IMR-90 (cell line): ENCODE results near the gene CDHR4. TPM values are rescaled to one million over a fixed set of nuclear protein-coding genes. Genes with fewer than 3 reads are reported as not detected.
A peak's percentile ranks its signal among the peaks of the same experiment; 100 is the strongest.

Experiments used
- ATAC-seq: fragments of 200-7000 bp; cut with Tn5 transposase; 2 replicates; pipeline ENCODE4 v1.9.1; 2020; ENCODE audit warnings: low read depth, mild to moderate bottlenecking, moderate library complexity
- BruUV-seq: library from RNA; stranded (reverse); fragments of 400-500 nt; replicated peaks from 2 replicates; lab custom pipeline; 2021; lab: Mats Ljungman, UMichigan
- CTCF ChIA-PET: fragments of 300-600 bp; formaldehyde crosslinking; extraction: SDS; loops from one replicate; lab custom pipeline; 2021; ENCODE audit warnings: antibody characterized with exemption; lab: Yijun Ruan, JAX
- POLR2A ChIA-PET: fragments of 300-600 bp; sonication (Branson Sonifier 250); formaldehyde crosslinking; loops from one replicate; lab custom pipeline; 2022; ENCODE audit warnings: antibody characterized with exemption; ENCODE audit not compliant: unreplicated experiment; lab: Charles Lee
- DNase-seq: peaks from one replicate; pipeline ENCODE4 v3.0.0; 2013
- H2AFZ ChIP-seq: replicated peaks from 2 replicates; pipeline ENCODE3; 2013; ENCODE audit warnings: low read length, mild to moderate bottlenecking; ENCODE audit not compliant: poor library complexity
- H2AK5ac ChIP-seq: 2 replicates; pipeline ENCODE4 v1.6.1; 2013; ENCODE audit warnings: low read depth, low read length, inconsistent platforms
- H2AK9ac ChIP-seq: replicated peaks from 2 replicates; pipeline ENCODE3; 2013; ENCODE audit warnings: mild to moderate bottlenecking, low read depth, low read length, moderate library complexity; ENCODE audit not compliant: poor library complexity
- H2BK120ac ChIP-seq: 2 replicates; pipeline ENCODE4 v1.6.1; 2013; ENCODE audit warnings: low read depth, low read length, inconsistent platforms
- H2BK15ac ChIP-seq: 3 replicates; pipeline ENCODE4 v1.6.1; 2013; ENCODE audit warnings: low read depth, low read length, inconsistent platforms
- H2BK20ac ChIP-seq: 2 replicates; pipeline ENCODE4 v1.6.1; 2013; ENCODE audit warnings: low read depth, mild to moderate bottlenecking, inconsistent platforms, low read length, moderate library complexity
- H2BK5ac ChIP-seq: 2 replicates; pipeline ENCODE4 v1.6.1; 2013; ENCODE audit warnings: mild to moderate bottlenecking, low read depth, low read length, inconsistent platforms; ENCODE audit not compliant: poor library complexity, severe bottlenecking
- H3K14ac ChIP-seq: replicated peaks from 2 replicates; pipeline ENCODE4 v1.6.1; 2013; ENCODE audit warnings: low read depth, low read length, inconsistent platforms
- H3K18ac ChIP-seq: 2 replicates; pipeline ENCODE4 v1.6.1; 2013; ENCODE audit warnings: low read depth, low read length, control low read depth
- H3K23ac ChIP-seq: 2 replicates; pipeline ENCODE4 v1.6.1; 2013; ENCODE audit warnings: low read depth, low read length, inconsistent platforms
- H3K27ac ChIP-seq: 2 replicates; pipeline ENCODE4 v1.5.1; 2013; ENCODE audit warnings: mild to moderate bottlenecking, control low read depth, low read length; ENCODE audit not compliant: insufficient read depth
- H3K27me3 ChIP-seq: 2 replicates; pipeline ENCODE4 v1.6.1; 2013; ENCODE audit warnings: low read length; ENCODE audit not compliant: control insufficient read depth, insufficient read depth
- H3K36me3 ChIP-seq: 2 replicates; pipeline ENCODE4 v1.6.1; 2013; ENCODE audit warnings: low read length, mixed read lengths; ENCODE audit not compliant: control insufficient read depth, insufficient read depth
- H3K4ac ChIP-seq: 2 replicates; pipeline ENCODE4 v1.6.1; 2013; ENCODE audit warnings: low read depth, low read length, inconsistent platforms
- H3K4me1 ChIP-seq: 2 replicates; pipeline ENCODE4 v1.6.1; 2013; ENCODE audit warnings: low read length, mixed read lengths; ENCODE audit not compliant: control insufficient read depth, insufficient read depth
- H3K4me2 ChIP-seq: 2 replicates; pipeline ENCODE4 v1.6.1; 2013; ENCODE audit warnings: low read depth, mild to moderate bottlenecking, control low read depth, low read length, moderate library complexity
- H3K4me3 ChIP-seq: 2 replicates; pipeline ENCODE4 v1.5.1; 2013; ENCODE audit warnings: low read depth, mild to moderate bottlenecking, control low read depth, low read length, moderate library complexity; ENCODE audit not compliant: insufficient read depth
- H3K56ac ChIP-seq: 2 replicates; pipeline ENCODE4 v1.6.1; 2013; ENCODE audit warnings: low read length, inconsistent platforms; ENCODE audit not compliant: insufficient read depth; ENCODE audit errors: extremely low read depth
- H3K79me1 ChIP-seq, 2 experiments: 2 replicates each; pipeline ENCODE4 v1.6.1; 2013; ENCODE audit warnings: low read length in 2 of 2, inconsistent platforms in 1 of 2, low read depth in 1 of 2
- H3K9ac ChIP-seq: 2 replicates; pipeline ENCODE4 v1.6.1; 2013; ENCODE audit warnings: low read depth, low read length, control low read depth
- H3K9me1 ChIP-seq: 2 replicates; pipeline ENCODE4 v1.6.1; 2013; ENCODE audit warnings: low read length, inconsistent platforms; ENCODE audit not compliant: insufficient read depth
- H3K9me3 ChIP-seq: 2 replicates; pipeline ENCODE4 v1.6.1; 2013; ENCODE audit warnings: low read length; ENCODE audit not compliant: control insufficient read depth, insufficient read depth
- H4K20me1 ChIP-seq: 2 replicates; pipeline ENCODE4 v1.6.1; 2013; ENCODE audit warnings: low read length, inconsistent platforms; ENCODE audit not compliant: insufficient read depth
- H4K5ac ChIP-seq: 2 replicates; pipeline ENCODE4 v1.6.1; 2013; ENCODE audit warnings: mild to moderate bottlenecking, low read depth, low read length, control low read depth
- H4K8ac ChIP-seq, 2 experiments: 2 replicates each; pipeline ENCODE4 v1.6.1; 2013; ENCODE audit warnings: low read depth in 2 of 2, low read length in 2 of 2, control low read depth in 1 of 2, inconsistent platforms in 1 of 2
- H4K91ac ChIP-seq: 2 replicates; pipeline ENCODE4 v1.6.1; 2013; ENCODE audit warnings: low read depth, low read length, inconsistent platforms; ENCODE audit not compliant: insufficient read depth
- BHLHE40 ChIP-seq: fragments of 150-350 bp; IDR thresholded peaks from 2 replicates; pipeline ENCODE4 v1.6.1; 2016; ENCODE audit warnings: mild to moderate bottlenecking, low read depth, low read length
- WGBS, 2 experiments: methylation state at CpG; one replicate each; pipeline versions ENCODE4 v1.1.5 to v1.1.7; 2013; ENCODE audit warnings: missing lambda C conversion rate in 2 of 2; ENCODE audit not compliant: insufficient read length in 1 of 2; ENCODE audit errors: extremely low coverage in 2 of 2; 5-methylcytosine and 5-hydroxymethylcytosine counted together
- dilution Hi-C: fragments of 300-500 bp; cut with HindIII; formaldehyde crosslinking; loops from one replicate; pipeline ENCODE4 v1.14.3; 2018; ENCODE audit warnings: low sequenced_read_pairs; ENCODE audit not compliant: unreplicated experiment
- in situ Hi-C: fragments of 300-500 bp; cut with MboI; formaldehyde crosslinking; loops from 3 replicates; pipeline ENCODE4 v1.14.3; 2019; ENCODE audit warnings: low sequenced_read_pairs, inconsistent platforms, mixed read lengths
- intact Hi-C: fragments of 100-400 bp; cut with micrococcal nuclease; formaldehyde crosslinking; loops from 2 replicates; pipeline ENCODE4 v1.10.0; 2022
- polyA plus RNA-seq, 3 experiments: library from polyadenylated mRNA; depleted of rRNA; stranded (reverse); fragments of >200 nt; gene quantifications; 2 replicates each; pipeline ENCODE4 v1.2.3, GENCODE V29; 2012; ENCODE audit warnings: low replicate concordance in 1 of 3
- total RNA-seq: library from RNA; depleted of rRNA; stranded (reverse); fragments of >200 nt; gene quantifications from 2 replicates; pipeline ENCODE4 v1.2.3, GENCODE V29; 2012

The CDHR4 gene
- total and polyA plus RNA-seq, 2 of the 4 experiments (the other 2 are of a cell fraction): not detected

- no TSS peak for BruUV-seq
- in situ Hi-C loops (no loop called here), dilution Hi-C loops (no loop called here), intact Hi-C loops (no loop called here)
- H3K9ac ChIP-seq: peak overlapping the region; percentile 97
- no peaks in the 10 kb centered on the region for H4K20me1 ChIP-seq
- H2AK5ac ChIP-seq: peak overlapping the region; percentile 73; the same call in 1 of the 2 replicates
- no peak overlapping the region for H3K18ac ChIP-seq
- H2BK20ac ChIP-seq: no peak overlapping the region
- peak overlapping the region; percentile 89 for H3K4me2 ChIP-seq
- peak overlapping the region; percentile 55 for H3K4me3 ChIP-seq
- peak overlapping the region; percentile 98 for H3K4ac ChIP-seq
- ChIA-PET CTCF (no interaction called here), POLR2A (interaction anchor here (1.3 kb wide), 1 partner anchor 9 kb away, joined by 4 read pairs; no protein-coding TSS in a partner anchor)
- H4K5ac ChIP-seq: peak overlapping the region; percentile 94
- no peaks in the 10 kb centered on the region for H3K9me3 ChIP-seq
- no peak overlapping the region for H3K56ac ChIP-seq
- no peak overlapping the region for H2BK5ac ChIP-seq
- ATAC-seq (peak; percentile 32), DNase-seq (no peak)
- H2AK9ac ChIP-seq: peak overlapping the region; percentile 88
- H4K91ac ChIP-seq: peak overlapping the region; percentile 97
- peaks cover 8% of the 10 kb centered on the region for H3K4me1 ChIP-seq
- H3K9me1 ChIP-seq: peaks cover 12% of the 10 kb centered on the region; the same call in 1 of the 2 replicates
- H4K8ac ChIP-seq: peak overlapping the region; percentile 99 to 100
- peaks cover 3 to 16% of the 10 kb centered on the region in 2 experiments; a peak in 2 of 4 replicates for H3K79me1 ChIP-seq
- peak overlapping the region; percentile 21; the same call in 1 of the 2 replicates for H3K23ac ChIP-seq
- no peak for TF ChIP-seq BHLHE40
- 60% methylated on average over 1 of the region's 9 CpGs; no CpG with 5 or more reads in 1 of the 2 experiments for WGBS, 2 experiments
- no peaks in the 10 kb centered on the region for H3K27me3 ChIP-seq
- H3K27ac ChIP-seq: peak overlapping the region; percentile 93
- peak overlapping the region; percentile 98 for H2AFZ ChIP-seq
- H3K14ac ChIP-seq: peak overlapping the region; percentile 100
- no peak overlapping the region for H2BK120ac ChIP-seq
- peaks cover 31% of the 10 kb centered on the region for H3K36me3 ChIP-seq
- no peak overlapping the region; the same call in 2 of the 3 replicates for H2BK15ac ChIP-seq
Measured at GRCh38 chr3:49812916-49813496, 13.3 kb upstream of the CDHR4 start.
